Body of pancreas (tissue), 4 donors: ENCODE results near the gene KRT33A. TPM values are rescaled to one million over a fixed set of nuclear protein-coding genes. Genes with fewer than 3 reads are reported as not detected.

Experiments used
- ATAC-seq: fragments of 150-250 bp; one replicate; pipeline ENCODE4 v1.9.1; 2016
- DNase-seq, 4 donors: peaks; one replicate each; pipeline ENCODE4 v3.0.0-alpha.2; 2019
- H3K27ac ChIP-seq, 4 donors: fragments of 200-600 bp; sonication (generic); 1 replicate in 3 of 4; 2 replicates in 1 of 4; pipeline versions ENCODE4 v1.5.1 to v1.6.1; 2016 to 2019; ENCODE audit warnings: mild to moderate bottlenecking in 1 of 4, mixed read lengths in 1 of 4, moderate library complexity in 1 of 4
- H3K27me3 ChIP-seq, 2 donors: fragments of 200-600 bp; sonication (generic); one replicate each; pipeline ENCODE4 v1.6.0; 2016; ENCODE audit warnings: mild to moderate bottlenecking in 1 of 2
- H3K36me3 ChIP-seq, 2 donors: fragments of 200-600 bp; sonication (generic); replicated peaks in 1 of 2; 2 replicates each; pipeline ENCODE4 v1.5.1; 2016; ENCODE audit warnings: low read depth in 2 of 2; ENCODE audit not compliant: insufficient read depth in 1 of 2
- H3K4me1 ChIP-seq: fragments of 200-600 bp; sonication (generic); one replicate; pipeline ENCODE4 v1.6.0; 2016
- H3K4me3 ChIP-seq, 2 donors: fragments of 200-600 bp; sonication (generic); 1 replicate in 1 of 2; 2 replicates in 1 of 2; pipeline ENCODE4 v1.5.1; 2016 to 2019
- H3K9me3 ChIP-seq, 3 donors: fragments of 200-600 bp; sonication (generic); 1 replicate in 2 of 3; 2 replicates in 1 of 3; pipeline ENCODE4 v1.5.1; 2016
- POLR2A ChIP-seq, 3 donors: fragments of 450-650 bp; IDR thresholded peaks; one replicate each; pipeline ENCODE4 v1.6.1; 2016; ENCODE audit warnings: antibody characterized with exemption in 3 of 3, mild to moderate bottlenecking in 2 of 3
- WGBS, 2 donors: methylation state at CpG; one replicate each; pipeline ENCODE4 v1.1.5; 2017; 5-methylcytosine and 5-hydroxymethylcytosine counted together
- intact Hi-C: fragments of 100-400 bp; cut with DNase I; formaldehyde crosslinking; loops from one replicate; pipeline ENCODE4 v1.15.1; 2023
- total RNA-seq, 2 donors: library from RNA; depleted of rRNA; stranded (reverse); fragments of >200 nt; gene quantifications; one replicate each; pipeline ENCODE4 v1.1.0, GENCODE V29; 2016
- TF ChIP-seq, protein P1 (sequence below), 7 experiments: fragments of 450-650 bp in 4 of 7; fragments of 200-600 bp in 3 of 7; sonication (generic) in 3 of 7; IDR thresholded peaks; one replicate each; pipeline ENCODE4 v1.5.1; 2016 to 2019; ENCODE audit warnings: antibody characterized with exemption in 7 of 7

The KRT33A gene
- total RNA-seq, 2 donors from 2014 or later = not detected

GRCh38 chr17:41363881-41364280 is 13.3 kb upstream of the KRT33A start:
- TF ChIP-seq POLR2A (IDR thresholded peaks at IDR 0.05) = no peak
- TF ChIP-seq, protein P1, sequence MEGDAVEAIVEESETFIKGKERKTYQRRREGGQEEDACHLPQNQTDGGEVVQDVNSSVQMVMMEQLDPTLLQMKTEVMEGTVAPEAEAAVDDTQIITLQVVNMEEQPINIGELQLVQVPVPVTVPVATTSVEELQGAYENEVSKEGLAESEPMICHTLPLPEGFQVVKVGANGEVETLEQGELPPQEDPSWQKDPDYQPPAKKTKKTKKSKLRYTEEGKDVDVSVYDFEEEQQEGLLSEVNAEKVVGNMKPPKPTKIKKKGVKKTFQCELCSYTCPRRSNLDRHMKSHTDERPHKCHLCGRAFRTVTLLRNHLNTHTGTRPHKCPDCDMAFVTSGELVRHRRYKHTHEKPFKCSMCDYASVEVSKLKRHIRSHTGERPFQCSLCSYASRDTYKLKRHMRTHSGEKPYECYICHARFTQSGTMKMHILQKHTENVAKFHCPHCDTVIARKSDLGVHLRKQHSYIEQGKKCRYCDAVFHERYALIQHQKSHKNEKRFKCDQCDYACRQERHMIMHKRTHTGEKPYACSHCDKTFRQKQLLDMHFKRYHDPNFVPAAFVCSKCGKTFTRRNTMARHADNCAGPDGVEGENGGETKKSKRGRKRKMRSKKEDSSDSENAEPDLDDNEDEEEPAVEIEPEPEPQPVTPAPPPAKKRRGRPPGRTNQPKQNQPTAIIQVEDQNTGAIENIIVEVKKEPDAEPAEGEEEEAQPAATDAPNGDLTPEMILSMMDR (IDR thresholded peaks at IDR 0.05) = no peak
- 63 to 64% methylated on average over 2 of the region's 2 CpGs for WGBS, 2 donors

GRCh38 chr17:41360296-41360995 is 9.8 kb upstream of the KRT33A start:
- ATAC-seq = no peak
- H3K27me3 ChIP-seq = no peaks in the 10 kb centered on the region
- intact Hi-C loops = no loop called here

More at GRCh38 chr17:41363881-41364280, 13.3 kb upstream of the KRT33A start:
- intact Hi-C loops = no loop called here
- Histone ChIP-seq H3K27me3 (no peaks in the 10 kb centered on the region), H3K4me1 (no peaks in the 10 kb centered on the region), H3K4me3 (no peak overlapping the region), H3K27ac (no peak overlapping the region), H3K9me3 (no peaks in the 10 kb centered on the region), H3K36me3 (no peaks in the 10 kb centered on the region)
- DNase-seq (no peak), ATAC-seq (no peak)

GRCh38 chr17:41354536-41354935 is 3.9 kb upstream of the KRT33A start:
- no peaks in the 10 kb centered on the region for H3K4me1 ChIP-seq
- H3K27me3 ChIP-seq = no peaks in the 10 kb centered on the region
- TF ChIP-seq POLR2A (IDR thresholded peaks at IDR 0.05) = no peak
- TF ChIP-seq, protein P1 (IDR thresholded peaks at IDR 0.05) = no peak
- no peak overlapping the region for H3K4me3 ChIP-seq
- H3K9me3 ChIP-seq = no peaks in the 10 kb centered on the region
- H3K27ac ChIP-seq = no peak overlapping the region
- ATAC-seq = no peak
- H3K36me3 ChIP-seq = no peaks in the 10 kb centered on the region
- DNase-seq = no peak
- intact Hi-C loops = no loop called here
- WGBS, 2 donors = 74 to 76% methylated on average over 4 of the region's 4 CpGs

More at GRCh38 chr17:41360296-41360995, 9.8 kb upstream of the KRT33A start:
- 63 to 81% methylated on average over 5 of the region's 5 CpGs for WGBS, 2 donors
- DNase-seq = no peak
- TF ChIP-seq, protein P1 (IDR thresholded peaks at IDR 0.05) = no peak
- TF ChIP-seq POLR2A (IDR thresholded peaks at IDR 0.05) = no peak
- no peak overlapping the region for H3K27ac ChIP-seq
- no peaks in the 10 kb centered on the region for H3K9me3 ChIP-seq
- H3K4me1 ChIP-seq = no peaks in the 10 kb centered on the region
- H3K36me3 ChIP-seq = no peaks in the 10 kb centered on the region
- H3K4me3 ChIP-seq = no peak overlapping the region

DNA sequence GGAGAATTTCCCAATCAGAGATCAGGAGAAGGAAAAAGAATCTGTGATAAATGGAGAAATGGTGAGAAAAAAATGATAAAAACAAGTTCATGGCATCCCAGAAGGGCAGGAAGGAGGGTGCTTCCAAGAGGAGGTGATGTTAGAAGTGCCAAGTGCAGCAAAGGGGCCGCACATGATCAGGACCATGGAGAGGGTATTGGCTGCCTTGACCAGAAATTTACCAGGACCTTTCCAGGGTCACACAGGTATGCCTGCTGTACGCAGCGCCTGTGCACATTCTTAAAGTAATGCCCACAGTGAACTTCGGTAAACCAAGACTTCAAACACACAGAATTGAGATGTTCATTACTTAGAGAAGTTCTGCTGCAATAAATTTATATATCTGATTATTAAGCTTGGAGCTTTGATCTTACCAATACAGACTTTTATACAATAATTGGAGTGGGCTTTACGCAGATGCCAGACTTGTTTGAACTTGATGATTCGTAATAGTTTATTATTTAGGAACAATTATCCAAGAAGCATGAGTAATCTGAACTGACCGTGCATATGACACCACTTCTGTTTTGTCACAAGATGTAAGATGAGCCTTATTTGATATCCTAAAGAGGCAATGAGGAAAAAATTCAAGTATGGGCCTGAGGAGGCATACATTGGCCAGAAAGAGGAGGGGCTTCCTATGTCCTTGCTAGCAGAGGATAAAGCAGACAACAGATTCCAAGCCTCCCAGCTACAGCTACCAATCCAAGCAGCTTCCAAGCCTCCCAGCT is 2.2 kb upstream of the KRT33A start:
- no peak overlapping the region for H3K4me3 ChIP-seq
- no peaks in the 10 kb centered on the region for H3K9me3 ChIP-seq
- 61% methylated on average over 7 of the region's 7 CpGs for WGBS, 2 donors
- no peak overlapping the region for H3K27ac ChIP-seq
- no peaks in the 10 kb centered on the region for H3K36me3 ChIP-seq
- DNase-seq (no peak), ATAC-seq (no peak)
- TF ChIP-seq, protein P1 (IDR thresholded peaks at IDR 0.05) = no peak
- TF ChIP-seq POLR2A (IDR thresholded peaks at IDR 0.05) = no peak
- no peaks in the 10 kb centered on the region for H3K27me3 ChIP-seq
- intact Hi-C loops = no loop called here
- H3K4me1 ChIP-seq = no peaks in the 10 kb centered on the region
